HG03135 (cell line): ENCODE measurements around the gene AP4M1.

Experiments
- ATAC-seq: cut with Tn5 transposase; IDR thresholded peaks from one replicate; pipeline ENCODE4 v1.9.1; 2021; ENCODE audit warnings: mild to moderate bottlenecking, moderate library complexity; ENCODE audit not compliant: unreplicated experiment

The AP4M1 gene

DNA sequence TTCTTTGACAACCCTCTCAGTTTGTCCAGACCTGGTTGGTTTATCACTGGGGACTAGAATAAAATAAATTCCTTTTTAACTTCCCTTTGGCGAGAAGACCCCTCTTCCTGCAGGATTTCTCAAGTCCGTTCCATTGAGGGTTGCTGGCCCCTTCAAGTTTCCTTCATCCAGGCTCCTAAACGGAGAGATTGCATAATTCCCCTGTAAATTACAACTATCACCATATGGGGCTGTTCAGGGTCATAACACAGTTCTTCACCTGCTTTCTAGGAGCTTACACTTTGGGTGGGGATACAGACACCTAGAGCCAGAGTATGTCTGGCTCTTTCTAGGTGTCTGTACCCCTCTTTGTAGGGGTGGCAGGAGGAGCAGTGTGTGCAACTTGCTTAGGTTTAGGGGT, 15.9 kb upstream of the AP4M1 start:
- no peak for ATAC-seq

DNA sequence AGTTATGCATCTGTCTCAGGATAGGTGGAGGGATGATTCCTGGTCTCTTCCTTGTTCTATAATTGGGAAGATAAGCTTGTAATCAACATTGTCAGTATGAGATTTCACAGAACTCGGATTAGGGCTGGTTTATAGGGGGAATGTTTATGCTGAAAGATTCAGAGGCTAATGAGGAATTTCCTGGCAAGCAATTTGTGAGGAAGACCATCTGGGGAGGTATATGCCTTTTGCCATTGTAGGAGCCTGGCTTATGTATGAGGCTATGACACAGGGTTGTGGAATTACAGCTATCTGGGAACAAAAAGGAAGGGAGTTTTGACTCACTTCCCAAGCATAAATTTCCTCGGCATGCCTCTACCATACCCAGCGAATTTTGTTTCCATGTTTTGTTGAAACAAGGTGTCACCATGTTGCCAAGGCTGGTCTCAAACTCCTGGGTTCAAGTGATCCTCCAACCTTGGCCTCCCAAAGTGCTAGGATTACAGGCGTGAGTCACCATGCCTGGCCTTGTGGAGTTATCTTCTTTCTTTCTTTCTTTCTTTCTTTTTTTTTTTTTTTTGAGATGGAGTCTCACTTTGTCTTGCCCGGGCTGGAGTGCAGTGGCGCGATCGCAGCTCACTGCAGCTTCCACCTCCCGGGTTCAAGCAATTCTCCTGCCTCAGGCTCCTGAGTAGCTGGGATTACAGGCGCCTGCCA, 14.2 kb upstream of the AP4M1 start:
- ATAC-seq: no peak

DNA sequence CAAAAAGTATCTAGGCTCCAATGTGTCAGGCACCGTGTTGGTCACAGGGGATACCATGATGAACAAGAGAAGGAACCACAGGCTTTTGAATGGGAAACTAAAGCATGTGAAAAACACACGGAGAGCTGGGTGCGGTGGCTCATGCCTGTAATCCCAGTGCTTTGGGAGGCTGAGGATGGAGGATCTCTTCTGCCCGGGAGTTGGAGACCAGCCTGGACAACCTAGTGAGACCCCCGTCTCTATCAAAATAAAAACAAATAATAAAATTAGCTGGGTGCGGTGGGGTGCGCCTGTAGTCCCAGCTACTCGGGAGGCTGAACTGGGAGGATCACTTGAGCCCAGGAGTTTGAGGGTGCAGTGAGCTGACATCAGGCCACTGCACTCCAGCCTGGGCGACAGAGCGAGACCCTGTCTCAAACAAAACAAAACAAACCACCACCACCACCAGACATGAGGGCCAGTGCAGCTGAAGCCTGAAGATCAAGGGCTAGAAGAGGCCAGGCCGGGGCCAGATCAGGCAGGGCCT, 13.3 kb upstream of the AP4M1 start:
- no peak for ATAC-seq

DNA sequence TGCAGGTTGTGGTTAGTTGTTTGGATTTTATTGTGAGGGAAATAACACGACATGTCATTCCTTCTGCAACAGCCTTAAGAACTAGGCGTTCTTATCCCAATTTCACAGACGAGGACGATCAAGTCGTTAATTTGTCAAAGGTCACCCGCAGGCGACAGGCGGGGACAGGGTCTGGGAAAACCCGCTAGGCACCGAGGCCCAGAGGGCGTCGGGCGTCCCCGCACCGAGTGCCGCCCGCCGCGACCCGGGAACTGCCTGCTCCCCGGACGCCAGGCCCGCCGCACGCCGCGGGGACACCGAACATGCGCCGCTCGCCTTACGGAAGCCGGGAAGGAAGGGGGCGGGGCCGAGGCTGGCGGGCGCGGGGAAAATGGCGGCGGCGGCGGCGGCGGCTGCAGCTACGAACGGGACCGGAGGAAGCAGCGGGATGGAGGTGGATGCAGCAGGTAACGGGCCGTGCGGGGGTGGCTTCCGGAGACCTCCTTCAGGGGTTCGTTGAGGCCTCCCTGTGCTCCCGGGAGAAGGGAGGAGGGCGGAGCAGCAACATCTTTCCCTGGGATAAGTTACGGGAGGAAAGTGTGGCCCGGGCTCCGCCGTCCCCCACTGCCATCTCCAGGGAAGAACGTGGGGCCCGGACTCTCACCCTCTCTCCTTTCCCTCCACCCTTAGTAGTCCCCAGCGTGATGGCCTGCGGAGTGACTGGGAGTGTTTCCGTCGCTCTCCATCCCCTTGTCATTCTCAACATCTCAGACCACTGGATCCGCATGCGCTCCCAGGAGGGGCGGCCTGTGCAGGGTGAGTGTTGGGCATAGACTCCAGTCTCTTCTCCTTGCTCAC, 12.6 kb upstream of the AP4M1 start, which contains the start of gene COPS6:
TSS of gene COPS6 (plus strand) at position 349 of the 837 bp plus-strand sequence. CDS start at position 371, 22 bp downstream.
- ATAC-seq: peak; percentile 49

DNA sequence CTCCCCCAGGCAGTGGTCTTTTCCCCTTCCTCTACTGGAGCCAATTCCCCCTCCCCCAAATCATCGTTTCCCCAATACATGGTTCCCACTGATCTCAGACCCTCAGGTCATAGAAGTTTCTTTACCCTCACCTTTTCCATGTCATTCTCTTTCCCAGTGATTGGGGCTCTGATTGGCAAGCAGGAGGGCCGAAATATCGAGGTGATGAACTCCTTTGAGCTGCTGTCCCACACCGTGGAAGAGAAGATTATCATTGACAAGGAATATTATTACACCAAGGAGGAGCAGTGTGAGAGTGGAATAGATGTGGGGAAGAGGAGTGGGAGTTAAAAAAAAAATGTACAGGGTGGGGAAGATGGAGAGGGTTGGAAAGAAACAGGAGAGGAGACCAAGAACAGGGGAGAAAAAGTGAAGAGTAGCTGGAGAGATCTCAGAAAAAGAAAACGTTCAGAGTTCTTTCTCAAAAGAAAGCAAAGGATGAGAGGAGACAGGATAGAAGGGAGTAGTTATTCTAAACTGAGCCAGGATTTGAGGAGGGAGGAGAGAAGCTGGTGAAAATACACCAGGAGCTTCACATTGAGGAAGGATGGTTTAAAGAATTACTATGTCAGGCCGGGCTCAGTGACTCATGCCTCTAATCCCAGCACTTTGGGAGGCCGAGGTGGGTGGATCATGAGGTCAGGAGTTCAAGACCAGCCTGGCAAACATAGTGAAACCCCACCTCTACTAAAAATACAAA, 11.8 kb upstream of the AP4M1 start:
- ATAC-seq: no peak

DNA sequence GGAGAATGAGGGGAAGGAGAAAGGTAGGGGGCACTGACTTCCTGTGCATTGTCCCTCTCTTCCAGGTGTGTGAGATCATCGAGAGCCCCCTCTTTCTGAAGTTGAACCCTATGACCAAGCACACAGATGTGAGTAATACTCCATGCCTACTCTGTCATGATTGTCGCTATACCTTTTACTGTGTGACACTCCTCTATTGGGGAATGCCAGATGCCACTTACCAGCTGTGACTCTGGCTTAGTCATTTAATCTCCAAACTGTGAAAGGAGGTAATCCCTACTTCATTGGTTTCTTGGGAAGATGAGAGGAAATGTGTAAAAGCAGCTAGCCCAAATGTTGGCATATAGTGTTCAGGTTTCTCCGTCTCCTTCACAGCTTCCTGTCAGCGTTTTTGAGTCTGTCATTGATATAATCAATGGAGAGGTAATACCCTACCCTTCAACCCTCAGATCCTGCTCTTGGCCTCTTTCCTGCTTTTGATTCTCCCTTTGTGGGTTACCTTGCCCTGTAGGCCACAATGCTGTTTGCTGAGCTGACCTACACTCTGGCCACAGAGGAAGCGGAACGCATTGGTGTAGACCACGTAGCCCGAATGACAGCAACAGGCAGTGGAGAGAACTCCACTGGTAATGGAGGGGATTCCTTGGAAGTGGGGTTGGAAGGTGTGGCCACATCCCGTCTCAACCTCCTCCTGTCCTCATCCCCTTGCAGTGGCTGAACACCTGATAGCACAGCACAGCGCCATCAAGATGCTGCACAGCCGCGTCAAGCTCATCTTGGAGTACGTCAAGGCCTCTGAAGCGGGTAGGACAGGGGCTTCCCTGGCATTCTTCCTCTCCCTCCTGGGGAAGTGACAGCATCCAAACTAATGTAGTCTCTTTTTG, 10.7 kb upstream of the AP4M1 start:
- ATAC-seq: no peak

DNA sequence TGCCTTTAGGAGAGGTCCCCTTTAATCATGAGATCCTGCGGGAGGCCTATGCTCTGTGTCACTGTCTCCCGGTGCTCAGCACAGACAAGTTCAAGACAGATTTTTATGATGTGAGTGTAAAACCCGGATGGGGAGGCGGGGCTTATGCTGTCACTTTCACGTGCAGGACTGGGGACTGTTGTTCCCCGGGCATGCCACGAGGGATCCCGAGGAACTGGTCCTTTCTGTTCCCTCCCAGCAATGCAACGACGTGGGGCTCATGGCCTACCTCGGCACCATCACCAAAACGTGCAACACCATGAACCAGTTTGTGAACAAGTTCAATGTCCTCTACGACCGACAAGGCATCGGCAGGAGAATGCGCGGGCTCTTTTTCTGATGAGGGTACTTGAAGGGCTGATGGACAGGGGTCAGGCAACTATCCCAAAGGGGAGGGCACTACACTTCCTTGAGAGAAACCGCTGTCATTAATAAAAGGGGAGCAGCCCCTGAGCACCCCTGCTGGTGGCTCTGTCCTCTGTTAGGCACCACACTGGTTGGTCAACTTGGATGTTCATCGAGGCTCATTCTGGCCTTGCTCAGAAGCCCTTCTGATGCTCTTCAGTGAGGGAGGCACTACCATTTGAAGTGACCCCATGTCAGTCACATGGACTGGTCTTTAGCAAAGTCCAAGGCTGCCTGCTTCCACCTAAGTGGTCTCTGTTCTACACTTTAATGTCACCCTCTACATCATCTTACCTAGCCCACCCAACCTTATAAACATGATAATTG, 9.8 kb upstream of the AP4M1 start:
- no peak for ATAC-seq

DNA sequence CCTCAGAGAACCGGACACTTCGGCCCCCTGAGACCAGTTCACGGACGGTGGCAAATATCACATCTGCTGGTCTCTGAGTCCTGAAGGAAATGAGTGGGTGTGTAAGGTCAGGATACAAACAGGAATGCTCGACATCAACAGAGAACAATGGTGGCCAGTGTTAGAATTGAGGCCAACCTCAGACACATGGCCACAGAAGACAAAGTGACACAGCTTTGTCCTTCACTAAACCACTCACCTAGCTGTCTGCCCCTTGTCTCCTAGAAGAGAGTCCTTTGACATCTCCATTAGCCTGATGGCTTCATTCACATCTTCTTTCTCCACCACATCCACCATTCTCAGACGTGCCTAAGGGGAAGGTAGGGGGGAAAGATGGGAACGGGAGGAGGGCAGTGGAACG, 8.4 kb upstream of the AP4M1 start:
- ATAC-seq: no peak

DNA sequence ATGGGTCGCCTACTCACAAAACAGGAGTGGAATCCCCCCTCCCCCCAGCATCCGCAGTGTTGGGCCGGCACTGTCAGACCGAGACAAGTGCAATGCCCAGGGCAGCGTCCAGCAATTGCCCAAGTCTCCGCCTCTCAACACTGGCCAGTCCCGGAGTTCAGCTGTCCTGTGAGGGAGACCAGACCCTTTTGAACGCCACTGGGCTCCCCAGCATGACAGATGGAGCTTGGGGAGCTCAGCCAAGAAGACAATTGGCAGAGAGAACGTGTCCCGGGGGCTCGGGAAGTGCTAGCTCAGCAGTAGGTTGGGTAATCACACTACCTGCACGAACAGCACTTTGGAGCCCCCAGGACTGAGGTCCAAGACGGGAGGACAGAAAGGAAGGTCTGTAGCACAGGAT, 7.9 kb upstream of the AP4M1 start:
- ATAC-seq: no peak

DNA sequence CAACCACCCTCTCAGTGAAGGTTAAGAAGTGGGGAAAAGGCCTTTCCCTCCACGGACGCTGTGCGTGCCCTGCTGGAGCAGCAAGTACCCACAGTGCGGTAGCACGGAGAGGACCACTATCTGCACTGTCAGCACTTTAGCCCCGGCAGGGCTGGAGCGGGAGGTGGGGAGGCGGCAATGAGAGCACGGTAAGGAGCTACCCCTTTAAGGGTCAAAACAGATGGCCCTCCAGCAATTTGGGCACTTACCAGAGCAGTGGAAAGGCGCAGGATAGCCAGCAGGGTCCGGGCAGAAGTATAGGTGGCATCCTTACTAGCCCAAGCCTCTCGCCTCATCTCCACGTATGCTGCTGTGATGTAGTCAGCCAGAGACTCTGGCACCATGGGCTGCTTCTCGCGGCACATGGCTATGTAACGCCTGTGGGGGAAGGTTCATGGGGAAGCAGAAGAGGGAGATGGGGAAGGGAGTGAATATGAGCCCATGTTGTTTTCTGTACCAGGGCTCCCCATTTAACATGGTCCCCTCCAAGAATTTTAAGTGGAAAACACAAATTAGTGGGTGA, 7.4 kb upstream of the AP4M1 start:
- ATAC-seq: no peak

DNA sequence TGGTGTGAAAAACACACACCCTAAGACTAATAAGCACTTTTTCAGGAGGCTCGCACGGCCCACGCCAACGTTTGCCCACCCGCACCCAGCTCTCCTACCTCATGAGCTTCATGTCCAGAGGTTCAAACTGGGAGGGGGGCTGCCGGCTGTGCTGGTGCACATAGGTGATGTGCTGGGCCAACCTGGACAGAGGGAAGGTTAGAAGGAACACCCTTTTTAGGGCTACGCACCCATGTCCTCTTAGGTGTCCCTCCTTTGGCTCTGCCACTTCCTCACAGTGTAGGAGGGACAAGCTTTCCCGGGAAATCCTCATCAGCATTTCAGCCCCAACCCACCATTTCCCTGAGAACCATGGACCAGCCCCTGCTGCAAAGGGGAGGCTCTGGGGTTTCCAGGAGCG, 6.2 kb upstream of the AP4M1 start:
- ATAC-seq: no peak

DNA sequence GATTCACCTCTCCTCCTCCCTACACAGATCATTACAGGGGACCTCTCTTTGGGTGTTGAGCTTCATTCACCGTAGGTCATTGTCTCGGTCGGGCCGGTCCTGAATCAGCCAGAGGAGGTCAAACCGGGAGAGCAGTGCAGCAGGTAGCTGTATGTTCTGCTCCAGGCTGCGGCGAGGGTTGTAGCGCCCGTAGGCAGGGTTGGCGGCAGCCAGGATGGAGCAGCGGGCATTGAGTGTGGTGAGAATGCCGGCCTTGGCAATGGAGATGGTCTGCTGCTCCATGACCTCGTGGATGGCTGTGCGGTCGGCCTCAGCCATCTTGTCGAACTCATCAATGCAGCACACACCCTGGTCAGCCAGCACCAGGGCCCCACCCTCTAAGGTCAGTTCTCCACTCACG, 5.7 kb upstream of the AP4M1 start:
- ATAC-seq: no peak

DNA sequence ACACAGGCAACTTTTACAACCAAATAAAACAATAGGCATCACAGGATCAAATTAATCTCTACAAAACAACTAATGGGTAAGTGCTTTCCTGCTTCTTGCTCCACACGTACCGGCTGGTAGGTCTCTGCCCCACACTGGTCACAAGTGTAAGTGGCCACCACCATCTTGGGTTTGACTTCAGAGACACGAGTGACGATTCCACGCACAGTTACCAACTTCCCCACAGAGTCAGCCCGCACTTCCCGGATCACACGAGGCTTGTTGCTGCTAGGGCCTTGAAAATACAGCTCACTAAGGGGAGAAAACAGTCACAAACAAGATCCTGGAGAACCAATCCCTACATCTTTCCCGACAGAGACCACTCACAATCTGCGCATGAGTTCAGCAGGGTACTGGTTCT, 2.5 kb upstream of the AP4M1 start:
- ATAC-seq: no peak

DNA sequence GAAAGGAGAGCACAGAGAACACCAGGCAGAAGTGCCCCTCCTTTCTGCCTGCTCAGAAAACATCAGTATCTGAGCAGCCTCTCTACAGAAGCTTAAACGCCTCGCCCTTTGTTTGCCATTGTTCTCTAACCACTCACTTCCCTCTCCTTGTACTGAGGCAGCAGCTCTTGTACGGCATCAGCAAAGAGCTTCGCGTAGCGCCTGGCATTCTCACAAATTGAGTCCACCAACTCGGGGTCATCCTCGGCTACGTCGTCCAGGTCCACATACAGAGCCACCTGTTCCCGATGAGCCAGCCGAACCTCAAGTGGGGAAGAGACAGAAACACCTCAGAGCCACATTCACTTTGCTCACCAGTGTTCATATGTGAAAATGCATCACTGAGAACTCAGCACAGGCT, 2.0 kb upstream of the AP4M1 start:
- ATAC-seq: no peak

DNA sequence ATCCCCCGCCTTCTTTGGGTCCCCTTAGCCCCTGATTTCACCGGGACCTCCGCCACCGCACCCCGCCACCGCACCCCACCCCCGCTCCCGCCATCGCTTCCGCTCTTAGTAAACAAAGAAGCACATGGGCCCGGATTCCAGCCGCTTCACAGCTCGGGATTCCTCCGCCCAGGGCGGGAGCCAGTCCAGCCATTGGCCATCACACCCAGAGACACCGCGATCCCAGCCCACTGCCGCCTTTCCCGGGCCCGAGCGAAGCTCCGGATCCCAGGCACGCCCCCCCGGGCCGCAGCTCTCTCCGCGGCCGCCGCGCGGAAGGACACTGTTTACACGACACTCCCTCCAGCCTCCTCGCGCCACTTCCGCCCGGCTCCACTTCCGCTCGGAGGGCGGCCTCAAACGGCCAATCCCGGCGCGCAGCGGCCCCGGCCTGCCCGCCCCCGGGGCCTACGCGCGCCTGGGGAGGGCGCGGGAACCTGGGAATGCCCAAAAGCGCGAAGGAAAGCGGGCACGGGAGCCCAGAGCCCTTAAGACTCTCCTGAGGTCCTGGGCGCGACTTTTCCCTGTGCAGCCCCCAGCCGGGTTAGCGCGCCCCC, 925 bp upstream of the AP4M1 start:
- ATAC-seq: peak; percentile 57

DNA sequence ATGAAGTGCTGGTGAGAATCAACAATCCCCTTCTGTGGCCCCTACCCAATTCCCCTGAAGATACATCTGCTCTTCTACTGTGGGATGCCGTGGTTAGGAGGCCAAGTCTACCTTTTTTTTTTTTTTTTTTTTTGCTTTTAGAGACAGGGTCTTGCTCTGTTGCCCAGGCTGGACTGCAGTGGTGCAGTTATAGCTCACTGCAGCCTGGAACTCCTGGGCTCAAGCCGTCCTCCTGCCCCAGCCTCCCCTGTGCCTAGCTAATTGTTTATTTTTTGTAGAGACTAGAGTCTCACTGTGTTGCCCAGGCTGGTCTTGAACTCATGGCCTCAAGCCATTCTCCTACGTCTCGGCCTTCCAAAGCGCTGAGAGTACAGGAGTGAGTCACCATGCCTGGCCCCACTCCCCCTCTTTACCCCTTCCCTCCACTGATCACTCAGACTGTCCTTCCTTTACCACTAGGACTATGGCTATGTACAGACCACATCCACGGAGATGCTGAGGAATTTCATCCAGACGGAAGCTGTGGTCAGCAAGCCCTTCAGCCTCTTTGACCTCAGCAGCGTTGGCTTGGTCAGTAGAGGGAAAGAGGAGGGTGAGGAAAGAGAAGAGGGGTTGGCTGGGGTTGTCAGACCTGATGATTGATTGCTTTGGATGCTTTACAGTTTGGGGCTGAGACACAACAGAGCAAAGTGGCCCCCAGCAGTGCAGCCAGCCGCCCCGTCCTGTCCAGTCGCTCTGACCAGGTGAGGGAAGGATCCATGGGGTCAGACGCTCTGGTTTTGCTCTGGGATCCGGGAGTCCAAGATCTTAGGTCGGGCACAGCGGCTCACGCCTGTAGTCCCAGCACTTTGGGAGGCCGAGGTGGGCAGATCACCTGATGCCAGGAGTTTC, 1.8 kb downstream of the AP4M1 start:
- ATAC-seq: no peak

DNA sequence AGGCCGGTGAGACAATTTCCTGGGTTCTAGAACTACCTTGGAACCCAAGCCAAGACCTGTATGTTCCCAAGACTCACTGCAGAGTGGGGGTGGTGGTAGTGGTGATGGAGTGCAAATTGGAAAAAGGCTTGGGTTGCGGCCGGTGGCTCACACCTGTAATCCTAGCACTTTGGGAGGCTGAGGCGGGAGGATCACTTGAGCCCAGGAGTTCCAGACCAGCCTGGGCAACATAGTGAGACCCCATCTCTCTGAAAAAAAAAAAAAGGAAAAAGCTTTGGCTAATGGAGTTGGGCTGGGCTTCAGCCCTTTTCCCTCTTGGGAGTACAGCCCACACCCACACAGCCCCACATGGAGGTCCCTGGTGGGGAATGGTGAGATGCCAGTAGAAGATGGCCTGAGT, 4.1 kb downstream of the AP4M1 start:
- ATAC-seq: no peak

DNA sequence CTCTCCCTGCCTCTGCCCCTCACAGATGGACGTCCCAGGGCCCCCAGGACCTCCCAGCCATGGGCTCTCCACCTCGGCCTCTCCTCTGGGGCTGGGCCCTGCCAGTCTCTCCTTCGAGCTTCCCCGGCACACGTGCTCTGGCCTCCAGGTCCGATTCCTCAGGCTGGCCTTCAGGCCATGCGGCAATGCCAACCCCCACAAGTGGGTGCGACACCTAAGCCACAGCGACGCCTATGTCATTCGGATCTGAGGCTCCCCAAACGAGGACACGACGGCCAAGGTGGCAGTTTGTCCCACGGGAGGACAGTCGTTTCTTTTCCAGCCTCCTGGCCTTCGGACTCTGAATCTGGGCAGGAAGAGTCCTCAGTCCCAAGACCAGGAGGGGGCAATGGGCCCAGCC, 5.2 kb downstream of the AP4M1 start:
- ATAC-seq: no peak
